GM18505 (cell line): Measurements from ENCODE around the gene WDHD1.

Experiments
- ATAC-seq: cut with Tn5 transposase; IDR thresholded peaks from one replicate; pipeline ENCODE4 v1.9.1; 2021; ENCODE audit not compliant: unreplicated experiment
- POLR2A ChIP-seq: IDR thresholded peaks from 4 replicates; pipeline ENCODE4 v1.6.1; 2011; ENCODE audit warnings: borderline replicate concordance; ENCODE audit not compliant: insufficient read depth, insufficient read length; ENCODE audit errors: extremely low read depth

WDHD1 gene

GRCh38 chr14:54893151-54893760 is 133.6 kb downstream of the WDHD1 start:
- ATAC-seq: no peak
- no peak for TF ChIP-seq POLR2A

DNA sequence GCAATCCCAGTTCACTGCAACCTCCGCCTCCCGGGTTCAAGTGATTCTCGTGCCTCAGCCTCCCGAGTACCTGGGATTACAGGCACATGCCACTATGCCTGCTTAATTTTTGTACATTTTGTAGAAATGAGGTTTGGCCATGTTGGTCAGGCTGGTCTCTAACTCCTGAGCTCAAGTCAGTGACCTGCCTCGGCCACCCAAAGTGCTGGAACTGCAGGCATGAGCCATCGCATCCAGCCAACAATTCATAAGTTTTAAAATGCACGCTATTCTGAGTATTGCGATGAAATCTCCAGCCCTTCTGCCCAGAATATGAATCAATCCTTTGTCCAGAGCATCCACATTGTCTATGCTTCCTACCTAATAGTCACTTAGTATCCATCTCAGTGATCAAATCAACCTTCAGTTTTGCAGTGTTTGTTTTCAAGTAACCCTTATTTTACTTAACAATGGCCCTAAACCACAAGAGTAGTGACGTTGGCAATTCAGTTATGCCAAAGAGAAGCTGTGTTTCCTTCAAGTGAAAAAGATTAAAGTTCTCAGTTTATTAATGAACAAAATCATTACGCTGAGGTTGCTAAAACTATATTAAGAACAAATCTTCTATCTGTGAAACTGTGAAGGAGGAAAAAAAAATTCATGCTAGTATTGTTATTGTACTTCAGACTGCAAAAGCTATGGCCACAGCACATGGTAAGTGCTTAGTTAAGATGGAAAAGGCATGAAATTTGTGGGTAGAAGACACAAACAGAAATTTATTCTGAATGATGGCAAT is 135.2 kb downstream of the WDHD1 start:
- no peak for ATAC-seq
- no peak for TF ChIP-seq POLR2A

- no peak for TF ChIP-seq POLR2A
- peak; percentile 60 for ATAC-seq
Observed at GRCh38 chr14:54890788-54891187, 136.1 kb downstream of the WDHD1 start.

DNA sequence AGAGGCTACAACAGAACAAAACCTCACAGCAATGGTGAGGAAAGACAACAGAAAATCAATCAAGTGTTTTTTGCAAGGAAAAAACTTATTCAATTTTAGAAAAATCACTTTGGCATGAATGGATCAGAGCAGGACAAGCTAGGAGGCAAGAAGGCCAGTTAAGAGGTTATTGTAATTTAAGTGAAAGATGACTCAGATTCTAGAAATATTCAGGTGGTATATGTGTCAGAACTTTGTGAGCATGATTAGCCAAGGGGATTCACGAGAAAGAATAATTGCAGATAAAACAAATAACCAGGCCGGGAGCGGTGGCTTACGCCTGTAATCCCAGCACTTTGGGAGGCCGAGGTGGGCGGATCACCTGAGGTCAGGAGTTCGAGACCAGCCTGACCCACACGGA is 137.0 kb downstream of the WDHD1 start:
- no peak for TF ChIP-seq POLR2A
- no peak for ATAC-seq
